ENCODE data around the gene TMEM183A.
"Not testable (repeated sequence)": the region's sequence is repeated elsewhere in the genome, so short reads cannot be mapped to it uniquely, and the experiment has no call there.

The TMEM183A gene

DNA sequence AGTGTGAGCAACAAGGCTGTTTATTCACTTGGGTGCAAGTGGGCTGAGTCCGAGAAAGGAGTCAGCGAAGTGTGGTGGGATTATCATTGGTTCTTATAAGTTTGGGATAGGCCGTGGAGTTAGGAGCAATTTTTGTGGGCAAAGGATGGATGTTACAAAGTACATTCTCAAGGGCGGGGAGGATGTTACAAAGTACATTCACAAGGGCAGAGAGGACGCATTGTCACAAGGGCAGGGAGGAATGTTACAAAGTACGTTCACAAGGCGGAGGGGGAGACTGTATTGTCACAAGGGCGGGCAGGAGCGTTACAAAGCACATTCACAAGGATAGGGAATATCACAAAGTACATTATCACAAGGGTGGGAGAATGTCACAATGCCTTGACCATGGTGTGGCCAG, 5.2 kb upstream of the TMEM183A start:
- no peak for TF ChIP-seq ZNF274 (IDR thresholded peaks at IDR 0.05; ENCODE audit: low read depth, low read length)
- no peak overlapping the region for H3K4me3 ChIP-seq (ENCODE audit: low read length)

DNA sequence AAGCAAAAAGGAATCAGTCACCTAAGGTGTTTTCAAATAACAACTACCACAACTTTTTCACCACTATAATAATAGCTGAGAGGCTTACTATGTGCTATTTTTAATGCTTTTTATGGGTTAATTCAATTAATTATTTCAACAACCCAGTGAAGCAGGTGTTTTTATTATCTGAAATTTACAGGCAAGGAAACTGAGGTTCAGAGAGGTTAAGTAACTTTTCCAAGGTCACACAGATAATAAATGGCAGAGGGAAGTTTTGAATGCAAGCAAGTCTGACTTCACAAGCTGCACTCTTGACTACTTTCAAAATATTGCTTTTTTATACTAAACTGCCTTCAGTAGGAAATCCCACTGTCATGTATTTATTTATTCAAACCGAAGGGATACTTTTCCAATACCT, 4.2 kb upstream of the TMEM183A start:
- H3K4me3 ChIP-seq (ENCODE audit: low read length): no peak overlapping the region
- TF ChIP-seq ZNF274 (IDR thresholded peaks at IDR 0.05; ENCODE audit: low read depth, low read length): no peak

DNA sequence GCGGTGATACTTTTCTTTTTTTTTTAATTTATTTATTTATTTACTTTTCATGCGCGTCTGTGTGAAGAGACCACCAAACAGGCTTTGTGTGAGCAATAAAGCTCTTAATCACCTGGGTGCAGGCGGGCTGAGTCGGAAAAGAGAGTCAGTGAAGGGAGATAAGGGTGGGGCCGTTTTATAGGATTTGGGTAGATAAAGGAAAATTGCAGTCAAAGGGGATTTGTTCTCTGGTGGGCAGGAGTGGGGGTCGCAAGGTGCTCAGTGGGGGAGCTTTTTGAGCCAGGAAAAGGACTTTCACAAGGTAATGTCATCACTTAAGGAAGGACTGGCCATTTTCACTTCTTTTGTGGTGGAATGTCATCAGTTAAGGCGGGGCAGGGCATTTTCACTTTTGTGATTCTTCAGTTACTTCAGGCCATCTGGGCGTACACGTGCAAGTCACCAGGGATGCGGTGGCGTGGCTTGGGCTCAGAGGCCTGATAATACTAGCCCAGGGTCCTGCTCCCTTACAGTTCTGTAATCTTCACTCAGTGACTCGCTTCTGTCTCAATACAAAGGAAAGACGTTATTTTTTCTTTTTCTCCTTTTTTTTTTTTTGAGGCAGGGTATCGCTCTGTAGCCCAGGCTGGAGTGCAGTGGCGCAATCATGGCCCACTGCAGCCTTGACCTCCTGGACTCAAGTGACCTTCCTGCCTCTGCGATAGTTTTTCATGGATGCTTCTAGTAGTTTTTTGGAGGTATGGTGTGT, 1.6 kb upstream of the TMEM183A start:
- peak overlapping the region; percentile 85; the same call in 1 of the 2 replicates for H3K4me3 ChIP-seq (ENCODE audit: low read length)

DNA sequence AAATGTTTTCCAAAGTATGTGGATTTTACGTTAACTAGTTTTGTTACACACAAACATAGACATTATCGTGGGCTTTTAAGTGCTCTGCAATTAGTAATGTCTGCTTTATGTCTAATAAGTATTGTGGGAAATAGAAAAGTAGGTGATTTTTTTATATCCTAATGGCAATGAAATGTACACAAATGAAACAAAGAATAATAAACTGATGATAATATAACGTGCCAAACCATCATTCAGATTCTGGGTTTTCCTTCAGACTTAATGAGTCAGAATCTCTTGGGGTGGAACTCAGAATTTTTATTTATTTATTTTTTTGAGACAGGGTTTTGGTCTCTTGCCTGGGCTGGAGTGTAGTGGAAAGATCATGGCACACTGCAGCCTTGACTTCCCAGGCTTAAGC, 2.0 kb downstream of the TMEM183A start:
- no peak for TF ChIP-seq ZNF274 (IDR thresholded peaks at IDR 0.05; ENCODE audit: low read depth, low read length)
- no peak overlapping the region for H3K4me3 ChIP-seq (ENCODE audit: low read length)

DNA sequence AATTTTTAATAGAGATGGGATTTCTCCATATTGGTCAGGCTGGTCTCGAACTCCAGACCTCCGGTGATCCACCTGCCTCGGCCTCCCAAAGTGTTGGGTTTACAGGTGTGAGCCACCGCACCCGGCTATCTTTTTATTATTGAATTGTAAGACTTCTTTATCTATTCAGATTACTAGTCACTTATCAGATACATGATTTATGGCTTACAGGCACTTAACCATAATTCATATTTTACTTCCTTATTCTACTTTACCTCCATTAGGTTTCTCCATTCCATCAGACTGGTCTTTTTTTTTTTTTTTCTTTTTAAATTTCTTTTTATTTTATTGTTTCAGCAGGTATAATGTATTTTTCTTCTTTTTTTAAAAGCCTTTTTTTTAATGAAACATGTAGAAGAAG, 4.4 kb downstream of the TMEM183A start:
- no peak for TF ChIP-seq ZNF274 (IDR thresholded peaks at IDR 0.05; ENCODE audit: low read depth, low read length)
- no peak overlapping the region for H3K4me3 ChIP-seq (ENCODE audit: low read length)

DNA sequence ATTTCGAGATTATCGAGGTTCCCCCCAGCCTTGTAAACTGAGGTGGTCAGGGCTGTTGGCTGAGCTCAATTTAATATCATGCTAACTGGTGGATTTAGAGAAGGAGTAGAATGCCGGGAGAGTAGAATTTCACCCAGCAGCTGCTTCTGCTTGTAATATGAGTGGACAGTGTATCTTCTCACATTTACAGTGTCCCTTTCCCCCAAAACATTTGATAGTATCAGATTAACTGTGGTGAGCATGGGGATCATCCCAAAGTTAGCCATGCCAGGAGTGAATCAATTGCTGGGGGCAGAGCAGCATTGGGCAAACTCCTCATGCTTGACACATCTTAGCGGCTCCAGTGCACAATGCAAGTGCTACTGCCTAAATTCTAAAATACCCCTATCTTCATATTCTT, 9.9 kb downstream of the TMEM183A start:
- TF ChIP-seq ZNF274 (IDR thresholded peaks at IDR 0.05; ENCODE audit: low read depth, low read length): no peak
- no peak overlapping the region for H3K4me3 ChIP-seq (ENCODE audit: low read length)

DNA sequence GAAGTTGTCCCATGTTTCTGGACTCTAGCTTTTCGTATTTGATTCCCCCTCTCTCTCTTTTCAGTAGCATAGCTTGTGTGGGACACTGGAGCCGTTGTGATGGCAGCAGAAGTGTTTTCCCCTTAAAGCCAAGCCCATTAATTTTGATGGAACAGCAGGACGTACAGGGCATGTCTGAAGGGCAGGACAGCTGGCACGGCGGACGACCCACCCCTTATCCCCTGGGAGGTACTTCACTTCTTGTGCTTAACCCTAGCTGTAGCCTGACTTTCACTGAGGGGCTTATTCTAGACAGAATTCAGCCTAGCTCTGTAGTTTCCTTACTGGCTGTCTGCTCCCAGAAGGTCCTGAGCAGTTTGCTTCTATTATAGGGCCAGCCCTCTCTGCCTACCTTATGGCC, 10.5 kb downstream of the TMEM183A start:
- H3K4me3 ChIP-seq (ENCODE audit: low read length): no peak overlapping the region
- no peak for TF ChIP-seq ZNF274 (IDR thresholded peaks at IDR 0.05; ENCODE audit: low read depth, low read length)

DNA sequence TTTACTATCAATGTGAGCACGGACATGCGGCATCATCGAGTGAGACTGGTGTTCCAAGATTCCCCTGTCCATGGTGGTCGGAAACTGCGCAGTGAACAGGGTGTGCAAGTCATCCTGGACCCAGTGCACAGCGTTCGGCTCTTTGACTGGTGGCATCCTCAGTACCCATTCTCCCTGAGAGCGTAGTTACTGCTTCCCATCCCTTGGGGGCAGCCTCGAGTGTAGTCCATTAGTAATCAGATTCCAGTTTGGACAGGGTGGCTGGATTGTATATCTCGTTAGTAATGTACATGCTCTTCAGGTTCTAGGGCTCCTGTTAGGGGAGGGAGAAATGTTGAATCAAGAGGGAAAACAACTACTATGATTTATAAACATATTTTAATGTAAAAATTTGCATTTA, 15.7 kb downstream of the TMEM183A start:
- not testable (repeated sequence) for H3K4me3 ChIP-seq (ENCODE audit: low read length)

DNA sequence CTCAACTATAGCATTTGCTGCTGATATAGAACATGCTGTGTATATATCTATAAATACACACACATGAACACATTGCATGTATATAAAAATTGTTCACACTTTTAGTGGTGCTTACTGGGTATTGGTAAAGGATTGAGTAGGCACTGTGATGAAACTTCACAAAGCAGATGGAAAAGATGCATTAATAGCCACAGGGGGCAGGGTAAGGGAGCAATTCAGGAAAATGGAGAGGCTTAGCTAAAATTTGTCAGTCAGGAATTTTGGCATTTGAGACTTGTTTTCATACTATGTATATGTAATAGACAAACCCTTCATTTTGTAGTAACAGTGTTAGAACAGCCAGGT, 18.5 kb downstream of the TMEM183A start:
- H3K4me3 ChIP-seq (ENCODE audit: low read length): no peak overlapping the region
- TF ChIP-seq ZNF274 (IDR thresholded peaks at IDR 0.05; ENCODE audit: low read depth, low read length): no peak

DNA sequence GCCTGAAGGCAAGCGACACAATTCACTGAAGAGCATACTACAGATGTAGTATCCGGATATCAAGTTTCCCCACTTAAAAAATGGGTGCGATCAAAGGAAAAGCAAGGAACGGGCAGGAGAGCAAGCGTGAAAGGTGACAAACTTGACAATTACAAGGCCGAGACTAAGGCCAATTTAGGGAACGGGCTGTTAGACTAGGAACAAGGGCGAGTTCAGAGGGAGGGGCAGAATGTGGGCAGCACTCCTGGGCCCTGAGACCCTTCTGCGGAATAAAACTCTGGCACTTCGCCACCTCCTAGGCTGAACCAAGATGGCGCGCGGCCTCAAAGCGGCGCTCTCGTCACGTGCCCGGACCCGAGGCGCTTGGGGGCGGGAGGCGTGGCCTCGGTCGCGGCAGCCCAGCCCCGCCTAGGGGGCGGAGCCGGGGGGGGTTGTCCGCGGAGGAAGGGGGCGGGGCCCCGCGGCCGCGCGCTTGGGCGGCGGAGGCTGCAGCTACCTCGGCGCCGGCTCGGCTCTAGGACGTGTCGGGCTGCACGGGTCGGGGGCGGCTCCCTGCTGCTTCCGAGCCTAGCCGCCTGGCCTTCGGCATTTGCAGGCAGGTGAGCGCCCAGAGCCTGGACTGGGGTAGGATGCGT, 19.0 kb downstream of the TMEM183A start, which contains the start of gene PPFIA4:
Gene PPFIA4 (plus strand): TSS at position 461 of the 635 bp plus-strand sequence. CDS start 12,518 bp downstream, outside the sequence.
- TF ChIP-seq ZNF274 (IDR thresholded peaks at IDR 0.05; ENCODE audit: low read depth, low read length): no peak
- peak within 1 kb of the TSS; percentile 37; the same call in 1 of the 2 replicates for H3K4me3 ChIP-seq (ENCODE audit: low read length)

DNA sequence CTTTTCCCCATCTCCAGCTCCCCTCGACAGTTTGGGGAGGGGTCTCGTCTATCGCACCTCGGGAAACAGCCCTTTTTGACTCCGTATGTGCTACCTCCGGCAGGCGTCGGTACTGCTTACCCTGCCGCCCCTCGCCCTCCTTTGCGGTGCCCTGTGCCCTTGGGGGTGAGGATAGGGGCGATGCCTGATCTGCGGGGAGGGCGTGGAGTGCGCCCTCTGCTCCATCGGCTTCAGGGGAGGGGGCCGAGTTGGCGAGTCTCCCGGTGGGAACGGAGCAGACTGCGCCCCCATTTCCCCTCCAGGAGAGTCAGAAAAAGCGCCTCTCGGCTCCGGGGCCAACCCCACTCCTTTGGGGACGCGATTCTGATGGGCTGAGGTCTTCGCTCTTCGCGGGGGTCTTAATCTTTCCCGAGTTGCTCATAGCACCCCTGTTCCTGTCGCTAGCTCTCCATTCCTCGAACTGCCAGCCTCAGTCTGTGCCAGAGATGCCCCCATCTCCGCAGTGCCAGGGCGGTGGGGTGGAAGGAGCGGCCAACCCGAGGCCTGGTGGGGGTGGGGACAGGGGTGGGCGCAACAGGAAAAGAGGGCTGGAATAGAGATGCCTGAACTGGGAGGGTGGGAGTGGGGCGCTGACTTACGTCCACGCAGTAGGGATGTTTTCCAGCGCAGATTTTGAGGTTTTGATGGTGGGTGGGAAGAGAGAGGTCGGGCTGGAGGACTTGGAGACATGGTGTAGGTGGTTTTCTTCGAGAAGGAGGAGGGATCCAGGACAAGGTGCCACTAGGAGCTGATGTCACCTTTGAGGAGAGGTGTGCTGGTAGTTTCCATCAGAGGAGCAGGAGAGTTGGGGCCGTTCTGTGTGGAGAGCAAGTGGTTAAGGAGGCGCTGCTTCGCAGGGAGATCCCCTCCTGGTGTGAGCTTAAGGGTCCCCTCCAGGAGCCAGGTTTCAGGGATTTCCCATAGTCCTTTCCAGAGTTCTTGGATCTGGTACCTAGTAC, 19.8 kb downstream of the TMEM183A start:
- no peak for TF ChIP-seq ZNF274 (IDR thresholded peaks at IDR 0.05; ENCODE audit: low read depth, low read length)

DNA sequence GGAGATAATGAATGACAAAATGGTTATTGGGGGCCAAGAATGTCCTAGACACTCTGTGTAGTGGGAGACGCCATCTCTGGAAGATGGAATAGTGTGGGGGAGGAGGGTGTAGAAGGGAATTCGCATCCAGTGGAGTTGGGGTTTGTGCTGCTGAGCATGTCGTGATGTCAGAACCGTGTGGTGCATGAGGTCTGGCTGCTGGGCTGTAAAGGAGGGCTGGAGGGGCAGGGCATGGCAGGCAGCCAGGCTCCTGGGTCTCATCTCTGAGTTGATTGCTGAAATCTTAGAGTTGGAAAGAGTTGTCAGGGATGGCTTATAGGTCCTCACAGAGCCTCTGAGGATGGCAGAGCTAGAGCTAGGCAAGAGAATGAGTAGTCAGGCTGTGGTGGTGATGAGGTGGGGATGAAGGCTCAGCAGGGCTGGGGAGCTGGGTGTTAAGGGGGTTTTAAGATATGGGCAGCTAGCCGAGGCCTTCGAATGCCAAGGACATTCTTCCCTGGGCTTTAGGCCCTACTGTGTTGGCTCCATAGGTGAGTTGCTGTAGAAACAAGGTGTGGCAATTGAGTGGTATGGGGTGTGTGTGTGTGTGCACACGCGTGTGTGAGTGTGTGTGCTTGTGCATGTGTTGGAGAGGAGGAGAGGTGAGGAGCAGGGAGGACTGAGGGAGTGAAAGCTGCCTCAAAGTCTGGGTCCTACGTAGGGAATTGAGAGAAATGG, 21.1 kb downstream of the TMEM183A start:
- no peak overlapping the region for H3K4me3 ChIP-seq (ENCODE audit: low read length)
- no peak for TF ChIP-seq ZNF274 (IDR thresholded peaks at IDR 0.05; ENCODE audit: low read depth, low read length)

More for the DNA sequence above, 19.8 kb downstream of the TMEM183A start:
- H3K4me3 ChIP-seq (ENCODE audit: low read length): peak overlapping the region; percentile 37; the same call in 1 of the 2 replicates

DNA sequence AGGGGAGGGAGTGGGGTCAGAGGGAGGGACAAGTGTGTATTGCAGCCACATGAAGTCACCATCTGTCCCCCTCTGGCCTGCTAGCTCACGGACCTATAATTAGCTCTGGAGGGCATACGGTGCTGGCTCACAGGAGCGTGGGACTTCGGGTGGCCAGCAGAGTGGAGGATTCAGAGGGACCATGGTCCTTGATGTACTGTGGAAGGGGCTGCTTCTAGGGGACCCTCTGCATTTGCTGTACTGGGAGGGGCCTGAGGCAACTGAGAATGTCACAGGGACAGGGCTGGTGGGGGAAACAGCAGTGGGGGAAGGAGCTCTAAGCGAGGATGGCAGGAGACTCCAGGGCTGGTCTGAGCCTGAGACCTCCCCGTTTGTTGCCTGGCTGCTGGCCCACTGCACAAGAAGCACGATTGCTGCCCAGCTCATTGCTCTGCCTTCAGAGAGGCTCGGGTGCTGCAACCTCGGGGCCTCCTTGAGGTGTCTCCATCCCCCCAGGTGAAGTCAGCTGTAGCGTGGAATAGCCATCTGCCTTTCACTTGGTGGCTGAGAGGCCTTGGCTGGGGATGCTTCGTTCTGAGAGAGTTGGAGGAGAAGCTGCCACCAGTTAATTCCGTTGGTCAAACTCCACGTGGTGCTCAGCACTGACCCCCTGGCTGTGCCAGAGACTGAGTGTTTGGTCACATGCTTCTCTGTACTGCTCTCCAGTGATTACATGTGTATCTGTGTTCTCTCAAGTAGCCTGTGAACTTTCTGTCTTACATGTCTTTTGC, 21.8 kb downstream of the TMEM183A start:
- TF ChIP-seq ZNF274 (IDR thresholded peaks at IDR 0.05; ENCODE audit: low read depth, low read length): no peak
- no peak overlapping the region for H3K4me3 ChIP-seq (ENCODE audit: low read length)

Data from GM08714 (cell line).